Measurements from ENCODE around the gene PGAP1. TPM values are rescaled to one million over a fixed set of nuclear protein-coding genes. Genes with fewer than 3 reads are reported as not detected.

The PGAP1 gene
- total and polyA plus RNA-seq, 10 of the 15 experiments (the other 5 are each of a cell fraction or from before 2014, with no cell fraction given) = 0.75 to 4.7 (median 3.0) TPM

DNA sequence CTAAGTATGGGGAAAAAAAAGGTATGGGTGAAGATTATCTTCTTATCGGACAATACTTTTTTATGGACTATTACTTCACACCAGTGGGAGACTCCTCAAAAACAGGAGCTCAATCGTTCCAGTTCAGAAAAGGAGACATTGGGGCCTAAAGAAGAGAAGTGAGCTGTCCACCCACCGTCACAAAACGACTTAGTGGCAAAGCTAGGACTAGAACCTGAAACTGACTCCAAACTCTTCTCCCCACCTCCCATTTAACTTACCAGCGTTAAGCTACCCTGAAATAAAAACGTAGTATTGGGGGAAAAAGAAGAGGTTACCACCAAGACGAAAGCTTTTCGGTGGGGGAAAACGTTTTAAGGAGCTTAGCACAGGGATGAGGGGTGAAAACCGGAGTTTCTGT lies 127.5 kb downstream of the PGAP1 start (continued):
- TF ChIP-seq, protein P1, sequence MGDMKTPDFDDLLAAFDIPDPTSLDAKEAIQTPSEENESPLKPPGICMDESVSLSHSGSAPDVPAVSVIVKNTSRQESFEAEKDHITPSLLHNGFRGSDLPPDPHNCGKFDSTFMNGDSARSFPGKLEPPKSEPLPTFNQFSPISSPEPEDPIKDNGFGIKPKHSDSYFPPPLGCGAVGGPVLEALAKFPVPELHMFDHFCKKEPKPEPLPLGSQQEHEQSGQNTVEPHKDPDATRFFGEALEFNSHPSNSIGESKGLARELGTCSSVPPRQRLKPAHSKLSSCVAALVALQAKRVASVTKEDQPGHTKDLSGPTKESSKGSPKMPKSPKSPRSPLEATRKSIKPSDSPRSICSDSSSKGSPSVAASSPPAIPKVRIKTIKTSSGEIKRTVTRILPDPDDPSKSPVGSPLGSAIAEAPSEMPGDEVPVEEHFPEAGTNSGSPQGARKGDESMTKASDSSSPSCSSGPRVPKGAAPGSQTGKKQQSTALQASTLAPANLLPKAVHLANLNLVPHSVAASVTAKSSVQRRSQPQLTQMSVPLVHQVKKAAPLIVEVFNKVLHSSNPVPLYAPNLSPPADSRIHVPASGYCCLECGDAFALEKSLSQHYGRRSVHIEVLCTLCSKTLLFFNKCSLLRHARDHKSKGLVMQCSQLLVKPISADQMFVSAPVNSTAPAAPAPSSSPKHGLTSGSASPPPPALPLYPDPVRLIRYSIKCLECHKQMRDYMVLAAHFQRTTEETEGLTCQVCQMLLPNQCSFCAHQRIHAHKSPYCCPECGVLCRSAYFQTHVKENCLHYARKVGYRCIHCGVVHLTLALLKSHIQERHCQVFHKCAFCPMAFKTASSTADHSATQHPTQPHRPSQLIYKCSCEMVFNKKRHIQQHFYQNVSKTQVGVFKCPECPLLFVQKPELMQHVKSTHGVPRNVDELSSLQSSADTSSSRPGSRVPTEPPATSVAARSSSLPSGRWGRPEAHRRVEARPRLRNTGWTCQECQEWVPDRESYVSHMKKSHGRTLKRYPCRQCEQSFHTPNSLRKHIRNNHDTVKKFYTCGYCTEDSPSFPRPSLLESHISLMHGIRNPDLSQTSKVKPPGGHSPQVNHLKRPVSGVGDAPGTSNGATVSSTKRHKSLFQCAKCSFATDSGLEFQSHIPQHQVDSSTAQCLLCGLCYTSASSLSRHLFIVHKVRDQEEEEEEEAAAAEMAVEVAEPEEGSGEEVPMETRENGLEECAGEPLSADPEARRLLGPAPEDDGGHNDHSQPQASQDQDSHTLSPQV (IDR thresholded peaks at IDR 0.05) = no peak

DNA sequence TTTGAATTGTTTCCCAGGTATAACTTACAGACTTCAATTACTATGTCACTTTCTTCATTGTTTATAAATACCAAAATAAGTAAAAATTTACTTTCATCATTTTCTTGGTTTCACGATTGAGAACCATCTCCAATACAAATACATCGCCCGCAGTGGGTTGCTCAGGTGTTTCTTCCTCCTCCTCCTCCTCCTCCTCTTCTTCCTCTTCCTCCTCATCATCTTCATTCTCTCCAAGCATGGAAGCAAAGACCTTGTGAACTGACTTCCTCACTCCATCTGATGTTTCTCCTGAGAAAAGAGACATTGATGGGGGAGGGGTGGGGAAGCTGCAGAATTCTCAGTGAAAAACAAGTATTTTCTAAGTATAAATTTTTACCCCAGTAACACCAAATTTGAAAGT lies 133.6 kb downstream of the PGAP1 start:
- in situ Hi-C loops (cut with MboI) (loop anchor here (25.0 kb wide), 1 partner anchor 594 kb away; no protein-coding TSS in a partner anchor), intact Hi-C loops (cut with micrococcal nuclease; ENCODE audit: unreplicated experiment) (no loop called here)
- ChIA-PET CTCF (interaction anchor here (1.4 to 2.3 kb wide), 2 partner anchors 42 to 375 kb away, joined by 3 to 8 read pairs; no protein-coding TSS in a partner anchor), RAD21 (ENCODE audit: unreplicated experiment) (no interaction called here), SMC1A (ENCODE audit: uncharacterized antibody, unreplicated experiment) (no interaction called here), POLR2A (no interaction called here)
- Histone ChIP-seq H3K4me2 (ENCODE audit: control insufficient read depth, insufficient read depth) (no peak overlapping the region), H4K20me1 (ENCODE audit: control insufficient read depth, insufficient read depth) (no peaks in the 10 kb centered on the region), H3K9ac (ENCODE audit: control insufficient read depth, insufficient read depth, low read length) (no peak overlapping the region), H3K27me3 (replicated peaks in 1 of 2; ENCODE audit: control insufficient read depth in 2 of 2, insufficient read depth in 2 of 2, low read length in 1 of 2) (no peaks in the 10 kb centered on the region), H3K9me3 (replicated peaks; ENCODE audit: control insufficient read depth, insufficient read depth, low read length) (no peaks in the 10 kb centered on the region), H3K4me1 (ENCODE audit: control insufficient read depth, insufficient read depth, low read length) (no peaks in the 10 kb centered on the region; the same call in 1 of the 2 replicates), H3K36me3 (ENCODE audit: control insufficient read depth in 2 of 2, insufficient read depth in 2 of 2, low read length in 1 of 2) (peaks cover 4 to 45% of the 10 kb centered on the region in 2 experiments; a peak in 3 of 4 replicates), H3K79me2 (ENCODE audit: control insufficient read depth, insufficient read depth, low read length) (peaks cover 3% of the 10 kb centered on the region), H3K4me3 (no peak overlapping the region), H3K27ac (ENCODE audit: control insufficient read depth, insufficient read depth) (no peak overlapping the region), H2AFZ (ENCODE audit: control insufficient read depth, low read depth, low read length) (no peak overlapping the region)
- DNase-seq (ENCODE audit: low read depth, low spot score) (no peak), ATAC-seq (no peak), FAIRE-seq (no peak)
- BruUV-seq (replicated peaks) = no TSS peak
- 99% methylated on average over 3 of the region's 3 CpGs for WGBS (ENCODE audit: insufficient coverage, insufficient replicate concordance, low lambda C conversion rate, missing lambda C conversion rate)
- TF ChIP-seq EP300 (IDR thresholded peaks at IDR 0.05; ENCODE audit: borderline replicate concordance in 1 of 2, control insufficient read depth in 1 of 2, low read depth in 2 of 2, low read length in 2 of 2) (no peak), CREB1 (IDR thresholded peaks at IDR 0.05; ENCODE audit: low read depth) (no peak), MYB (IDR thresholded peaks at IDR 0.05; ENCODE audit: borderline replicate concordance, low read depth, low read length) (no peak), JUND (IDR thresholded peaks at IDR 0.05; ENCODE audit: low read depth, low read length) (no peak), SREBF2 (IDR thresholded peaks at IDR 0.05; ENCODE audit: low read length) (no peak), NR2C1 (IDR thresholded peaks at IDR 0.05) (no peak), NBN (IDR thresholded peaks at IDR 0.05) (no peak), NFXL1 (IDR thresholded peaks at IDR 0.05; ENCODE audit: borderline replicate concordance) (no peak), BRCA1 (IDR thresholded peaks at IDR 0.05; ENCODE audit: low read depth, low read length) (no peak), POU2F2 (IDR thresholded peaks at IDR 0.05; ENCODE audit: borderline replicate concordance, low read depth, low read length) (no peak), TBL1XR1 (IDR thresholded peaks at IDR 0.05; ENCODE audit: low read depth, low read length) (no peak)
- TF ChIP-seq, protein P2, sequence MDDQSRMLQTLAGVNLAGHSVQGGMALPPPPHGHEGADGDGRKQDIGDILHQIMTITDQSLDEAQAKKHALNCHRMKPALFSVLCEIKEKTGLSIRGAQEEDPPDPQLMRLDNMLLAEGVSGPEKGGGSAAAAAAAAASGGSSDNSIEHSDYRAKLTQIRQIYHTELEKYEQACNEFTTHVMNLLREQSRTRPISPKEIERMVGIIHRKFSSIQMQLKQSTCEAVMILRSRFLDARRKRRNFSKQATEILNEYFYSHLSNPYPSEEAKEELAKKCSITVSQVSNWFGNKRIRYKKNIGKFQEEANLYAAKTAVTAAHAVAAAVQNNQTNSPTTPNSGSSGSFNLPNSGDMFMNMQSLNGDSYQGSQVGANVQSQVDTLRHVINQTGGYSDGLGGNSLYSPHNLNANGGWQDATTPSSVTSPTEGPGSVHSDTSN (IDR thresholded peaks at IDR 0.05; ENCODE audit: insufficient replicate concordance, low read depth, low read length) = no peak
- TF ChIP-seq, protein P1 (IDR thresholded peaks at IDR 0.05) = no peak

All from GM12878 (cell line).